PC-3 (cell line): ENCODE data around the gene GTF3C4. TPM values are rescaled to one million over a fixed set of nuclear protein-coding genes. Genes with fewer than 3 reads are reported as not detected.

ENCODE experiments used
- ATAC-seq: fragments of 200-7000 bp; cut with Tn5 transposase; 2 replicates; pipeline ENCODE4 v1.9.1; 2020; ENCODE audit warnings: mild to moderate bottlenecking, moderate library complexity
- BruUV-seq: library from RNA; stranded (reverse); fragments of 400-500 nt; replicated peaks from 2 replicates; lab custom pipeline; 2021; lab: Mats Ljungman, UMichigan
- CTCF ChIA-PET: fragments of 300-600 bp; sonication (Branson Sonifier 250); formaldehyde crosslinking; loops from one replicate; lab custom pipeline; 2022; ENCODE audit warnings: antibody characterized with exemption; lab: Charles Lee
- POLR2A ChIA-PET: fragments of 300-600 bp; sonication (Branson Sonifier 250); formaldehyde crosslinking; loops from one replicate; lab custom pipeline; 2022; ENCODE audit warnings: antibody characterized with exemption; ENCODE audit not compliant: unreplicated experiment; lab: Charles Lee
- DNase-seq: peaks from one replicate; pipeline ENCODE4 v3.0.0-alpha.2; 2015
- H2AFZ ChIP-seq: fragments of 300-600 bp; sonication (generic); 2 replicates; pipeline ENCODE4 v1.6.0; 2016; ENCODE audit warnings: antibody characterized with exemption, low read length
- H3F3A ChIP-seq: fragments of 300-600 bp; sonication (generic); one replicate; pipeline ENCODE4 v1.6.0; 2017; ENCODE audit warnings: antibody characterized with exemption, low read length, control low read depth, mild to moderate bottlenecking; ENCODE audit not compliant: unreplicated experiment
- H3K27ac ChIP-seq: fragments of 300-600 bp; sonication (generic); 2 replicates; pipeline ENCODE4 v1.5.1; 2016; ENCODE audit warnings: mild to moderate bottlenecking, low read length
- H3K27me3 ChIP-seq: fragments of 300-600 bp; sonication (generic); 2 replicates; pipeline ENCODE4 v1.6.1; 2016; ENCODE audit warnings: low read length, mixed read lengths
- H3K36me3 ChIP-seq: fragments of 300-600 bp; sonication (generic); 2 replicates; pipeline ENCODE4 v1.6.1; 2016; ENCODE audit warnings: low read depth, mixed run types, low read length, mixed read lengths
- H3K4me1 ChIP-seq: fragments of 300-600 bp; sonication (generic); 2 replicates; pipeline ENCODE4 v1.5.1; 2016; ENCODE audit warnings: low read length; ENCODE audit not compliant: insufficient read depth
- H3K4me2 ChIP-seq: fragments of 300-600 bp; sonication (generic); 2 replicates; pipeline ENCODE4 v1.6.0; 2016; ENCODE audit warnings: low read length
- H3K4me3 ChIP-seq: fragments of 300-600 bp; sonication (generic); 2 replicates; pipeline ENCODE4 v1.5.1; 2016; ENCODE audit warnings: mild to moderate bottlenecking, low read length, mixed read lengths
- H3K79me2 ChIP-seq: fragments of 300-600 bp; sonication (generic); 2 replicates; pipeline ENCODE4 v1.6.1; 2017; ENCODE audit warnings: low read length, mixed read lengths
- H3K9ac ChIP-seq: fragments of 300-600 bp; sonication (generic); 2 replicates; pipeline ENCODE4 v1.6.0; 2016; ENCODE audit warnings: mild to moderate bottlenecking, low read length
- H3K9me2 ChIP-seq: fragments of 300-600 bp; sonication (generic); replicated peaks from 2 replicates; pipeline ENCODE4 v1.6.1; 2016; ENCODE audit warnings: mixed run types, low read length, mixed read lengths
- H3K9me3 ChIP-seq: fragments of 300-600 bp; sonication (generic); 2 replicates; pipeline ENCODE4 v1.6.1; 2016; ENCODE audit warnings: low read length, mixed read lengths
- H4K20me1 ChIP-seq: fragments of 300-600 bp; sonication (generic); 2 replicates; pipeline ENCODE4 v1.6.1; 2016; ENCODE audit warnings: low read length, mixed read lengths
- EZH2 ChIP-seq: fragments of 300-600 bp; sonication (generic); IDR thresholded peaks from one replicate; pipeline ENCODE4 v1.6.1; 2017; ENCODE audit warnings: antibody characterized with exemption, mild to moderate bottlenecking, low read length; ENCODE audit not compliant: unreplicated experiment
- EZH2phosphoT487 ChIP-seq: fragments of 300-600 bp; sonication (generic); IDR thresholded peaks from 2 replicates; pipeline ENCODE4 v1.6.1; 2018; ENCODE audit warnings: mild to moderate bottlenecking, antibody characterized with exemption, low read length, borderline replicate concordance
- intact Hi-C: fragments of 100-400 bp; cut with micrococcal nuclease; formaldehyde crosslinking; loops from 2 replicates; pipeline ENCODE4 v1.9.0; 2023
- total RNA-seq: library from RNA; depleted of rRNA; stranded (reverse); fragments of >200 nt; gene quantifications from 2 replicates; pipeline ENCODE4 v1.2.3, GENCODE V29; 2014
- TF ChIP-seq, protein P1 (sequence below): fragments of 300-600 bp; sonication (generic); conservative IDR thresholded peaks from 2 replicates; pipeline ENCODE4 v1.5.1; 2017; ENCODE audit warnings: antibody characterized with exemption, low read depth, mild to moderate bottlenecking, low read length

Gene GTF3C4
- total RNA-seq, 1 experiment from 2014 or later = 9.8 TPM

- Histone ChIP-seq H3K4me3 (no peak overlapping the region), H3K27me3 (no peaks in the 10 kb centered on the region), H3F3A (no peaks in the 10 kb centered on the region), H3K9me3 (no peaks in the 10 kb centered on the region), H3K9me2 (no peaks in the 10 kb centered on the region), H2AFZ (no peak overlapping the region), H3K4me2 (no peak overlapping the region), H4K20me1 (peaks cover 57% of the 10 kb centered on the region), H3K36me3 (peaks cover 35% of the 10 kb centered on the region), H3K79me2 (peaks cover 99% of the 10 kb centered on the region), H3K27ac (no peak overlapping the region), H3K4me1 (peaks cover 20% of the 10 kb centered on the region), H3K9ac (no peak overlapping the region)
- no TSS peak for BruUV-seq
- intact Hi-C loops = loop anchor here (10.0 kb wide), 1 partner anchor 53 kb away; no protein-coding TSS in a partner anchor
- TF ChIP-seq EZH2 (no peak), EZH2phosphoT487 (no peak)
- TF ChIP-seq, protein P1, sequence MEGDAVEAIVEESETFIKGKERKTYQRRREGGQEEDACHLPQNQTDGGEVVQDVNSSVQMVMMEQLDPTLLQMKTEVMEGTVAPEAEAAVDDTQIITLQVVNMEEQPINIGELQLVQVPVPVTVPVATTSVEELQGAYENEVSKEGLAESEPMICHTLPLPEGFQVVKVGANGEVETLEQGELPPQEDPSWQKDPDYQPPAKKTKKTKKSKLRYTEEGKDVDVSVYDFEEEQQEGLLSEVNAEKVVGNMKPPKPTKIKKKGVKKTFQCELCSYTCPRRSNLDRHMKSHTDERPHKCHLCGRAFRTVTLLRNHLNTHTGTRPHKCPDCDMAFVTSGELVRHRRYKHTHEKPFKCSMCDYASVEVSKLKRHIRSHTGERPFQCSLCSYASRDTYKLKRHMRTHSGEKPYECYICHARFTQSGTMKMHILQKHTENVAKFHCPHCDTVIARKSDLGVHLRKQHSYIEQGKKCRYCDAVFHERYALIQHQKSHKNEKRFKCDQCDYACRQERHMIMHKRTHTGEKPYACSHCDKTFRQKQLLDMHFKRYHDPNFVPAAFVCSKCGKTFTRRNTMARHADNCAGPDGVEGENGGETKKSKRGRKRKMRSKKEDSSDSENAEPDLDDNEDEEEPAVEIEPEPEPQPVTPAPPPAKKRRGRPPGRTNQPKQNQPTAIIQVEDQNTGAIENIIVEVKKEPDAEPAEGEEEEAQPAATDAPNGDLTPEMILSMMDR = no peak
- DNase-seq = no peak
- POLR2A ChIA-PET = interaction anchor here (0.6 kb wide), 1 partner anchor 250 kb away, joined by 3 read pairs; no protein-coding TSS in a partner anchor
- no peak for ATAC-seq
- CTCF ChIA-PET = no interaction called here
Measured at GRCh38 chr9:132677976-132678375, 7.7 kb downstream of the GTF3C4 start.

DNA sequence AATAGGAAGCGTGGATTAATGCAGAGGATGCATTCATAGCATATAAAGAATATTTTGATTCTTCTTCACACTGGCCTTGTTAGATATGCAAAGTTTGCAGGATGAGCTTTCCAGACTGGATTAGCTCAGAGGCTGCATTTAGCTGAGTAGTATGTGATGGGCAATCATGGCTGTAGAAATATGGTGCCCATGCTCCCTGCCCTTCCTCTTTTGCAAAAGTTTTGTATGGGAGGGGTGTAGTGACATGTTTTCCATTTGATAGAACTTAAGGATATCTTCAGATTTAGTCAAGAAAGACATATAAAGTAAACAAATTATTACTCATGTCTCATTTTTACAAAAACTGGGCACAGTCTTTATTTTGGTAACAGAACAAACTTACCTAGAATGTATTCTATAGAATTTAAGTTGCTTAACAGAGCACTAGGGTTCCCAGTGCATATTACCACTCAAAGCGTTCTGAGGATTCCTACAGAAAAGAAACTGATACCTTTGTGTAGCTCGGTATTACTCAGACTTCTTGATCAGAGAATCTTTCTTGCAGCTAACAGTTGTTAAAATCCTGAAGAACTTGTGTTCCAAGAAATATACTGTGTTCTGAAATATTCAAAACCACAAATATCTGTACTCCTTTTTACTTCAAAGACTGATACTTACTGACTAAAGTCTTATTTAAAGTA lies 9.8 kb downstream of the GTF3C4 start:
- Histone ChIP-seq H4K20me1 (peaks cover 37% of the 10 kb centered on the region), H2AFZ (no peak overlapping the region), H3K9ac (no peak overlapping the region), H3K4me1 (peaks cover 5% of the 10 kb centered on the region), H3K36me3 (peaks cover 47% of the 10 kb centered on the region), H3K9me3 (no peaks in the 10 kb centered on the region), H3K27ac (no peak overlapping the region), H3K4me3 (no peak overlapping the region), H3K79me2 (peaks cover 95% of the 10 kb centered on the region), H3K4me2 (no peak overlapping the region), H3K27me3 (no peaks in the 10 kb centered on the region), H3F3A (no peaks in the 10 kb centered on the region), H3K9me2 (no peaks in the 10 kb centered on the region)
- DNase-seq (no peak), ATAC-seq (no peak; the same call in 1 of the 2 replicates)
- CTCF ChIA-PET = interaction anchor here (0.6 kb wide), 1 partner anchor 53 kb away, joined by 4 read pairs; no protein-coding TSS in a partner anchor
- POLR2A ChIA-PET = no interaction called here
- intact Hi-C loops = loop anchor here (10.0 kb wide), 1 partner anchor 55 kb away; no protein-coding TSS in a partner anchor
- TF ChIP-seq EZH2phosphoT487 (no peak), EZH2 (no peak)
- TF ChIP-seq, protein P1 = no peak
- no TSS peak for BruUV-seq

- Histone ChIP-seq H3K4me3 (no peak overlapping the region), H3K27me3 (no peaks in the 10 kb centered on the region), H3K9me2 (no peaks in the 10 kb centered on the region), H3K79me2 (peaks cover 84% of the 10 kb centered on the region), H4K20me1 (peaks cover 30% of the 10 kb centered on the region; the same call in 1 of the 2 replicates), H3K4me2 (no peak overlapping the region), H3K27ac (no peak overlapping the region), H3K36me3 (peaks cover 57% of the 10 kb centered on the region), H3K9ac (no peak overlapping the region), H3K9me3 (no peaks in the 10 kb centered on the region), H3K4me1 (no peaks in the 10 kb centered on the region), H3F3A (no peaks in the 10 kb centered on the region), H2AFZ (no peak overlapping the region)
- ChIA-PET POLR2A (no interaction called here), CTCF (no interaction called here)
- DNase-seq = no peak
- no TSS peak for BruUV-seq
- TF ChIP-seq, protein P1 = no peak
- no peak for TF ChIP-seq EZH2
- no peak for TF ChIP-seq EZH2phosphoT487
- no peak for ATAC-seq
- intact Hi-C loops = no loop called here
Measured at GRCh38 chr9:132681561-132681960, 11.3 kb downstream of the GTF3C4 start.
